Rectal smooth muscle tissue (tissue), 1 donor: ENCODE results near the gene CAMTA2.
A peak's percentile ranks its signal among the peaks of the same experiment; 100 is the strongest.

Experiments
- H3K27ac ChIP-seq: one replicate; pipeline ENCODE4 v1.7.0; 2013; ENCODE audit warnings: low read depth, low read length, inconsistent platforms
- H3K27me3 ChIP-seq: one replicate; pipeline ENCODE4 v1.7.0; 2013; ENCODE audit warnings: low read length; ENCODE audit not compliant: control insufficient read depth, insufficient read depth
- H3K36me3 ChIP-seq: one replicate; pipeline ENCODE4 v1.7.0; 2013; ENCODE audit warnings: low read length; ENCODE audit not compliant: control insufficient read depth, insufficient read depth
- H3K4me1 ChIP-seq: one replicate; pipeline ENCODE4 v1.7.0; 2013; ENCODE audit warnings: low read length; ENCODE audit not compliant: control insufficient read depth, insufficient read depth
- H3K4me3 ChIP-seq: one replicate; pipeline ENCODE4 v1.7.0; 2013; ENCODE audit warnings: low read length
- H3K9ac ChIP-seq: one replicate; pipeline ENCODE4 v1.7.0; 2013; ENCODE audit warnings: low read length

The CAMTA2 gene

DNA sequence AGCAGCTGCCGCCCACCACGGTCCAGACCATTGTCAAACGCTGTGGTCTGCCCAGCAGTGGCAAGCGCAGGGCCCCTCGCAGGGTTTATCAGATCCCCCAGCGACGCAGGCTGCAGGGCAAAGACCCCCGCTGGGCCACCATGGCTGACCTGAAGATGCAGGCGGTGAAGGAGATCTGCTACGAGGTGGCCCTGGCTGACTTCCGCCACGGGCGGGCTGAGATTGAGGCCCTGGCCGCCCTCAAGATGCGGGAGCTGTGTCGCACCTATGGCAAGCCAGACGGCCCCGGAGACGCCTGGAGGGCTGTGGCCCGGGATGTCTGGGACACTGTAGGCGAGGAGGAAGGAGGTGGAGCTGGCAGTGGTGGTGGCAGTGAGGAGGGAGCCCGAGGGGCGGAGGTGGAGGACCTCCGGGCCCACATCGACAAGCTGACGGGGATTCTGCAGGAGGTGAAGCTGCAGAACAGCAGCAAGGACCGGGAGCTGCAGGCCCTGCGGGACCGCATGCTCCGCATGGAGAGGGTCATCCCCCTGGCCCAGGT is 34.8 kb upstream of the CAMTA2 start:
- Histone ChIP-seq H3K36me3 (peaks cover 26% of the 10 kb centered on the region), H3K27ac (no peak overlapping the region), H3K4me1 (no peaks in the 10 kb centered on the region), H3K9ac (no peak overlapping the region), H3K27me3 (no peaks in the 10 kb centered on the region), H3K4me3 (no peak overlapping the region)

DNA sequence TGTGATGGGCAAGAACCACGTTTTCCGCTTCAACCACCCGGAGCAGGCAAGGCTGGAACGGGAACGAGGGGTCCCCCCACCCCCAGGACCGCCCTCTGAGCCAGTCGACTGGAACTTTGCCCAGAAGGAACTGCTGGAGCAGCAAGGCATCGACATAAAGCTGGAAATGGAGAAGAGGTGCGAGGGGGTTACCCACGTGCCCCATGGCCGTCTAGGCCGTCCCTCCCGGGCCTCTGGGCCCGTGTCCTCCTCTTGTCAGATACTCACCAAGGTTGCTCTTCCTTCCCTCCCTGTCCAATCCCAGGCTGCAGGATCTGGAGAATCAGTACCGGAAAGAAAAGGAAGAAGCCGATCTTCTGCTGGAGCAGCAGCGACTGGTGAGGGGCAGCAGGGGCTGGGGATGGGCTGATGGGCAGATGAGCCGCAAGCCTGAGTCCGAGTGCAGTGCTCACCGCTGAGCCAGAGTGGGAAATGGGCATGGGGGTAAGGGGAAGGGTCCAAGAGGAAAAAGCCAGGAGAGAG is 33.1 kb upstream of the CAMTA2 start:
- Histone ChIP-seq H3K36me3 (peaks cover 28% of the 10 kb centered on the region), H3K4me3 (no peak overlapping the region), H3K4me1 (no peaks in the 10 kb centered on the region), H3K27me3 (no peaks in the 10 kb centered on the region), H3K9ac (no peak overlapping the region), H3K27ac (no peak overlapping the region)

DNA sequence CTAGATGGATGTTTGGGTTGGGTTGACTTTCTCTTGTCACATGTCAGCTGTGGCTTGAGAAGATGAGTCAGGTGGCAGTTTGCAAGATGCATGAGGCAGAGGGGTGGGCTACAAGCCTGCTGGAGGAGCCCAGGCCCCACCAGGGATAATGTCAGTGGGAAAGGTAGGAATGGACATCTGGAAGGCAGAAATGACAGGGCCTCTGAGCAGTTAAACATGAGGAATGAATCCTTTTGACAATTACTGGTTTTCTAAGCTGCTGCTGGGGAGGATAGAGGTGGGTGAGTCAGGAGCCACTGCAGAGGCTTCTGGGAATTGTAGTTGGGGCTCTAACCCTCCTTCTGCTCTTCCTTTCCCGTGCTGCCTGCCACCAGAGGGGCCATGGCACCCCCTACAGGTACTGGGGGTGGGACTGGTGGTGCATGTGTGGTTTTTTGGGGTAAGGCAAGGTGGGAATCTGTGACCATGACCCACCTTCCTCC is 32.0 kb upstream of the CAMTA2 start:
- no peaks in the 10 kb centered on the region for H3K4me1 ChIP-seq
- no peak overlapping the region for H3K4me3 ChIP-seq
- H3K27ac ChIP-seq, result no peak overlapping the region
- H3K9ac ChIP-seq, result no peak overlapping the region
- H3K27me3 ChIP-seq, result no peaks in the 10 kb centered on the region
- peaks cover 32% of the 10 kb centered on the region for H3K36me3 ChIP-seq

DNA sequence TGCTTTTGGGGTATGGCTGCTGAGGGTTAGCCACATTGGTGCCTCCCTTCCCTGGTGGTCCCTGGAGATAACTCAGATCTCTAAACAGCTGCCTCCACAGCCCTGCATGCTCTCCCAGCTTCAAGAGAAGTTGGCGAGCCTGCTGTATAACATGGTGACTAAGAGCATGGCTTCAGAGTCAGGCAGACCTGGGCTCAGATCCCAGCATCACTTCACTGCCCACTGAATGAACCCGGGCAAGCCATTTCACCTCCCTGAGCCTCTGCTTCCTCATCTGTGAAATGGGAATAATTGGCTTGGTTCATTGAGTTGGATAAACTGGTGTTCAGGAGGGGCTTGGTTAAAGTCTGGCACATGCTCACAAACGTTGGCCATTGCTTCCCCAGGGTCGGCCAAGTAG is 26.9 kb upstream of the CAMTA2 start:
- Histone ChIP-seq H3K36me3 (peaks cover 37% of the 10 kb centered on the region), H3K4me3 (no peak overlapping the region), H3K27ac (no peak overlapping the region), H3K27me3 (no peaks in the 10 kb centered on the region), H3K4me1 (no peaks in the 10 kb centered on the region), H3K9ac (no peak overlapping the region)

DNA sequence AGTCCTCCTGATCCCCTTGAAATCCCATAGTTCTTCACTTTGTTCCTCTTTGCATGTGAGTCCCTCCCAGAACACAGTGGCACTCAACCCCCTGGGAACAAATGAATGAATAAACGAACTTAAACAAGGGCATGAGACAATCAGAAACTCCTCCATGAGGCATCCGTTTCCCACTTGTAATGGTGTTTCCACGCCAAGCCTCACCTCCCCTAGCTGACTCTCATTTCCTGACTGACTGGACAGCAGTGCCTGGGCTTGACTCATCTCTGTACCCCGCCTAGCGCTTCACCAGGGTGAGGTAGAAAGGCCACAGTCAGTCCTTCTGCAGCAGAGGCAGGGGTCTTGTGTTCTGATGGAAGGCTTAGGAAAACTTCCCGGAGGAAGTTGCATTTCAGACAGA is 24.5 kb upstream of the CAMTA2 start:
- H3K36me3 ChIP-seq, result peaks cover 51% of the 10 kb centered on the region
- H3K9ac ChIP-seq, result no peak overlapping the region
- H3K4me3 ChIP-seq, result no peak overlapping the region
- H3K4me1 ChIP-seq, result no peaks in the 10 kb centered on the region
- H3K27me3 ChIP-seq, result no peaks in the 10 kb centered on the region
- no peak overlapping the region for H3K27ac ChIP-seq

DNA sequence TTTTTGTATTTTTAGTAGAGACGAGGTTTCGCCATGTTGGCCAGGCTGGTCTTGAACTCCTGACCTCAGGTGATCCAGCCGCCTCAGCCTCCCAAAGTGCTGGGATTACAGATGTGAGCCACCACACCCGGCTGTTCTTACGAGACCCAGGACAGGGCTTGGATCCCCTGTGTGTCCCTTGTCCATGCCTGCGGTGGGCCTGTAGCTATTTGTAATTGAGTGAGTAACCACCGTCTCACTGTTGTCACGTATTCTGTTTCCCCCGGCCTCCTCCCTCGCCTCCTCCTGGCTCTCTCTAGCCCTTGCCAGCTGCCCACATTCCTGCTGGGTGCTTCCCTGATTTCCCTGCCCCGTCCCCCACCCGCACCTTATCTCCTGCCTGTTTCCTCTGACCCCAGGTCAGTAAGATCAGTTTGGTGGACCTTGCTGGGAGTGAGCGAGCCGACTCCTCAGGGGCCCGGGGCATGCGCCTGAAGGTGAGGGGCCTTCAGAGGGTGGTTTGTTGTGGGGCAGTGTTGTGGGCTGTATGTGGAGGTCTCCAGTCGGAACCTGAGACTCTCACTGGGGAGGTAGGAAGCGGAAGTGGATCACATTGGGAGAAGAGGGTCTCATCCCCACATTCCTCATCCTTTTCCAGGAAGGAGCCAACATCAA is 15.9 kb upstream of the CAMTA2 start:
- Histone ChIP-seq H3K27me3 (no peaks in the 10 kb centered on the region), H3K4me3 (no peak overlapping the region), H3K9ac (no peak overlapping the region), H3K27ac (no peak overlapping the region), H3K4me1 (peaks cover 9% of the 10 kb centered on the region), H3K36me3 (peaks cover 57% of the 10 kb centered on the region)

DNA sequence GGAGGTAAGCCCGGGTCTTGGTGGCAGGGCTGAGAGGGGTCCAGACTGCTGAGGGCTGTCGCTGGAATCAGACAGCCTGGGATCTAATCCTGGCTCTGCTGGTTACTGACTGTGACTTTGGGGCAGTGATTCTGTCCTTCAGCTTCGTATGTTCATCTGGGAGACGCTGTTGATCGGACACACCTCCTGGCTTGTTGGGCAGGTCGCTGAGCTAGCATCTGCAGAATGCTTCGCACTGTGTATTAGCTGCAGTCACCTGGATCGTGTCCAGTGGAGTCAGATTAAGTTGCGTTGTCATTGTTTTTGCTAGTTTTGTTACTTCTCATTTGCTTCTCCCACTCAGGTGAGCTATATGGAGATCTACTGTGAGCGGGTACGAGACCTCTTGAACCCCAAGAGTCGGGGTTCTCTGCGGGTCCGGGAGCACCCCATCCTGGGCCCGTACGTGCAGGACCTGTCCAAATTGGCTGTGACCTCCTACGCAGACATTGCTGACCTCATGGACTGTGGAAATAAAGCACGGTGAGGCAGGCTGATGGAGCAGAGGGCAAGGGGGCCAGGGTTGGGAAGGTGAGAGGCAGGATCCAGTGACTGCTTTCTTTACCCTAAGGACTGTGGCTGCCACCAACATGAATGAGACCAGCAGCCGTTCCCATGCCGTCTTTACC is 14.8 kb upstream of the CAMTA2 start:
- Histone ChIP-seq H3K36me3 (peaks cover 47% of the 10 kb centered on the region), H3K4me1 (peaks cover 9% of the 10 kb centered on the region), H3K27me3 (no peaks in the 10 kb centered on the region), H3K27ac (no peak overlapping the region), H3K9ac (no peak overlapping the region), H3K4me3 (no peak overlapping the region)

DNA sequence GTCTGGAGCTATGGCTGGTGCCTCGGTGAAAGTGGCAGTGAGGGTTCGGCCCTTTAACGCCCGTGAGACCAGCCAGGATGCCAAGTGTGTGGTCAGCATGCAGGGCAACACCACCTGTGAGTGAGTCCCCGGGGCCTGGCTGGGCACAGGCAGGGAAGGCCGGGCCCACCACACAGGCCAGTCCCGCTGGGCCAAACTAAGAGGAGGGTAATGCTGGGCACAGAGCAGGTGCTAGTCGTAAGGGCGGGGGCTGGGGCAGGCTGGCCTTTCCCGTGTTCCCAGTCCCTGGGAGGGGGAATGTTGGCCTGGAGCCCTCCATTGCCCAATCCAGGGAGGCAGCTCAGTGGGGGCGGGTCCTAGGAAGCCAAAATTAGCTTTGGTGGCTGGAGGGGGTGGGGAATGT is 12.8 kb upstream of the CAMTA2 start:
- H3K27ac ChIP-seq, result no peak overlapping the region
- no peak overlapping the region for H3K9ac ChIP-seq
- no peaks in the 10 kb centered on the region for H3K27me3 ChIP-seq
- H3K4me1 ChIP-seq, result peaks cover 12% of the 10 kb centered on the region
- no peak overlapping the region for H3K4me3 ChIP-seq
- H3K36me3 ChIP-seq, result peaks cover 37% of the 10 kb centered on the region

DNA sequence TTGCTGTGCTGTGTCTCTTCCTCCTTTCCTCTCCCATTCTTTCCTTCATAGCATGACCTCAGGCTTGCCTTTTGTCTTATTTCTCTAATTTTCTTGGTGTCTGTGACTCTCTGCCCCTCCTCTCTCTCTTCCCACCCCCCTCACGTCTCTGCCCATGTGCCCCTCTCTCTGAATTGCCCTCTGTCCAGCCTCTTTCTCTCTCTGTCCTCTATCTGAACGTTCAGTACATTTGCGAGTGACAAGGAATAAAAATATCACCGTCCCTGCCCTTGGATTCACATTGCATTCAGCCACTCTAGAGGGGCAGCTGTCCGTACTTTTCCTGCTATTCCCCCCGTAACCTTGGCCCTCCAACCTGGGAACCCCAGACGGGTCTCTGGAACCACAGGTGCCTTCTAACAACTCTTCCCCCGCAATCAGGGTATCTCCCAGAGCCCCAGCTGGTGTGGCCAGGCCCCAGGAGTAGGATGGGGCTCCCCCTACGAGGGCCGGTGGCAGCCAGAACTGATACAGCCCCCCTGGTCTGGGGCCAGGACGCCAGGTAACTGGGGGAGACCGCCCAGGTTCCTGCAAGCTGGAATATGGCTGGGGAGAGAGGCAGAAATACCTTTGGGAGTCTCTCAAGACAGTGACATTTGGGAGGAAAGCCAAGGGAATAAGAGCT is 12.1 kb upstream of the CAMTA2 start:
- H3K27me3 ChIP-seq, result no peaks in the 10 kb centered on the region
- H3K4me3 ChIP-seq, result peak overlapping the region; percentile 92
- peaks cover 31% of the 10 kb centered on the region for H3K36me3 ChIP-seq
- peaks cover 12% of the 10 kb centered on the region for H3K4me1 ChIP-seq
- H3K9ac ChIP-seq, result no peak overlapping the region
- no peak overlapping the region for H3K27ac ChIP-seq

DNA sequence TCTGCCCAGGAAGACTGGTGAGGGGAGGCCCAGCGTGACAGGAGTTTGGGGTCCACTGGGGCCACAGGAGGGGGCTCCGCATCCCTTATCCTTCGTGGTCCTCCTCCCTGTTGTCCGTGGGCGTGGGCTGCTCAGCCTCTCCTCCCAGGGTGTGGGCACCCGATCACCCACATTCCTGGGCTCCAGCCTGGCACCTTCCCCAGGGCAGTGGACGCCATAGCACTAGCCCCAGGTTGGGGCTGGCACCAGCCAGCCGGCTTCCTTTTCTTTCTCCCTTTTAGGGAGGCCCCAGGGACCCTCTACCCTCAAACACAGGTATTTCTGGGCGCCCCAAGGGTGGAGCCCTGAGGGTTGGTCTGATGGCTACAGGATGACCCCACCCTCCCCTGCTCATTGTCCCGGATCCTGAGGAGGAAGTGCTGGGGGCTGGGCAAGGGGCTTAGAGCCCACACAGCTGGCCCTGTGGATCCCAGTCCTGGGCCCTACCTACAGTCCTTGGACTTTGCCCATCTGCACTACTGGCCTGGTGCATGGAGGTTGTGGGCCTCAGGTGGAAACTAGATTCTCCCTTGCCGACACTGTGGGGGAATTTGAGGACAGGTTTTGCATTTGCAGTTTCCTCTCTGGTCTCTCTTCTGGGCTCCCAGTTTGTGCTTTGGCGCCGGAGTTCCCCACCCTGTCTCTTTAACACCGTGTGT is 11.4 kb upstream of the CAMTA2 start:
- no peaks in the 10 kb centered on the region for H3K27me3 ChIP-seq
- peaks cover 12% of the 10 kb centered on the region for H3K4me1 ChIP-seq
- H3K4me3 ChIP-seq, result peak overlapping the region; percentile 92
- no peak overlapping the region for H3K27ac ChIP-seq
- H3K36me3 ChIP-seq, result peaks cover 24% of the 10 kb centered on the region
- peak overlapping the region; percentile 76 for H3K9ac ChIP-seq

DNA sequence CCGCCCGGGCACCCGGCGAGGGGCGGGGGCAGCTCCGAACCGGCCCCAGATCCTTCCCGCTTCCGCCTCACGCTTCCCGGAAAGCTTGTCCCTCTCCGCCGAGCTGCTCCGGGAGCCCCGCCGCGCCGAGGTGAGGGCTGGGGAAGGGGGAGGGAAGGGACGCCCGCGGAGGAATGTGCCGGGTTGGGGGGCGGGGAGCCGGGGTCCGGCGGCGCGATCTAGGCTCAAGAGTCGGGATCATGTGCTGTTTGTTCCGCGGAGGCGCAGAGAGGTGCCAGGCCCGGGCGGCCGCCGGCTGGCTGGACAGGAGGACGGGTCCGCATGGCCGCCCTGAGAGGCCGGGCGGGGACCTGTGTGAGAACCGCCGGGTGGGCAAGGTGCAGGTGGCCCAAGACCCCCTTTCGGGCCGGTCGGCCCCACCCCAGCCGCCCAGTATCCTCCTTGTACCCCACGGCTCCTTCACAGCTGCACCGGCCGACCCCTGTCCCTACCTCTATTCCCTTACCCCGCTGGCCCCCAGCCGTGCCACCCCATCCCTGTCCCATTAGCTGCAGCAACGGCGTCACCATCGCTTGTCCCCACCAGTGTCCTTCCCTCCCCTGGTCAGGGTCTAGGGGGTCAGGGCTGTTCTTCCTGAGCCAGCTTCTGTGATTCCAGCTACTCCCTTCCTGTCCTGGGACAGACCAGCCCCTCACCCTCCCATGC is 10.7 kb upstream of the CAMTA2 start:
- Histone ChIP-seq H3K4me1 (peaks cover 12% of the 10 kb centered on the region), H3K9ac (peak overlapping the region; percentile 76), H3K36me3 (peaks cover 17% of the 10 kb centered on the region), H3K4me3 (peak overlapping the region; percentile 92), H3K27ac (peak overlapping the region; percentile 95), H3K27me3 (no peaks in the 10 kb centered on the region)
